GM18526 (cell line): Measurements from ENCODE around the gene TSEN34.

Experiments
- POLR2A ChIP-seq: IDR thresholded peaks from 3 replicates; pipeline ENCODE4 v1.6.1; 2011; ENCODE audit not compliant: insufficient read length; ENCODE audit errors: extremely low read depth

TSEN34 gene

DNA sequence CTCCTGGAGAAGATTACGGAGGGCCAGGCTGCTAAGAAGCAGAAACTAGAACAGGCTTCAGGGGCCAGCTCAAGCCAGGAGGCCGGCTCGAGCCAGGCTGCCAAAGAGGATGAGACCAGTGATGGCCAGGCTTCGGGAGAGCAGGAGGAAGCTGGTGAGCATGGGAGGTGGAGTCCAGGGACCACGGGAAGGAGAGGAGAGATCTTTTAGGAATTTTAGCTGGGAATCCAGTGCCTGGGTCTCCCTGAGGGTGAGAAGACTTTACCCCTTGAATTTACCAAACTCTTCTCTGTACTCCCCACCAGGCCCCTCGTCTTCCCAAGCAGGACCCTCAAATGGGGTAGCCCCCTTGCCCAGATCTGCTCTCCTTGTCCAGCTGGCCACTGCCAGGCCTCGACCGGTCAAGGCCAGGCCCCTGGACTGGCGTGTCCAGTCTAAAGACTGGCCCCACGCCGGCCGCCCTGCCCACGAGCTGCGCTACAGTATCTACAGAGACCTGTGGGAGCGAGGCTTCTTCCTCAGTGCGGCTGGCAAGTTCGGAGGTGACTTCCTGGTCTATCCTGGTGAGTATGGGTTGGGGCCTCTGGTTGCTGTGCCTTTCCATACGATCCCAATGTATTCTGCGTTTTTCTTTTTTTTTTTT, 824 bp downstream of the TSEN34 start:
- no peak for TF ChIP-seq POLR2A

- no peak for TF ChIP-seq POLR2A
These were observed 1.9 kb downstream of the TSEN34 start for GRCh38 chr19:54193011-54193410.

DNA sequence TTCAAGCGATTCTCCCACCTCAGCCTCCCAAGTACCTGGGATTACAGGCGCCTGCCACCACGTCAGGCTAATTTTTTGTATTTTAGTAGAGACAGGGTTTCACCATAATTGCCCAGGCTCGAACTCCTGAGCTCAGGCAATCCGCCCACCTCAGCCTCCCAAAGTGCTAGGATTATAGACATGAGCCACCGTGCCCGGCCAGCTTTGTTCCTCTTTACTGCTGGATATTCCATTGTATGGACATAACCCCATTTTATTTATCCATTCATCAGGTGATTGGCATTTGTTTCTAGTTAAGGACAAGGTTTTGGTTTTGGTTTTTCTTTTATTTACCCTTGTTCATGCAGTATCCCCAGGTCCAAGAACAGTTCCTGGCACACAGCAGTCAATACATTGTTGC, 5.4 kb downstream of the TSEN34 start:
- no peak for TF ChIP-seq POLR2A

- TF ChIP-seq POLR2A = no peak
These were observed 6.0 kb downstream of the TSEN34 start for GRCh38 chr19:54197121-54197520.

DNA sequence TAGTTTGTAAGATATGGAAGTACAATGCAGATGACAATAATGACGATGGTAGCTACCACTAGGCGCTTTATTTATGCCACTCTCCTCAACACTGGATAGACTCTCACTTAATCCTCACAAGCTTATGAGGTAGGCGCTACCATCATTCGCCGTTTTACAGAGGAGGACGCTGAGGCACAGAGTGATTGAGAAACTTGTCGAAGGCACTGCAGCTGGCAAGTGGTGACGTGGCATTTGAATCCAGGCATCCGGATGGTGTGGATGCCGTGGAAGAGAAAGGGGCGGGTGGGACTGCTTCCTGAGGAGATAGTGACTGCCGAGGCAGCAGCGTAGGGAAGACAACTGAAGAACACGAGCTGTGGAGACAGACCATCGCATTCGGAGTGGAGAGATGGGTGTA, 8.3 kb downstream of the TSEN34 start:
- TF ChIP-seq POLR2A = no peak

- no peak for TF ChIP-seq POLR2A
These were observed 10.1 kb downstream of the TSEN34 start for GRCh38 chr19:54201172-54201701.

DNA sequence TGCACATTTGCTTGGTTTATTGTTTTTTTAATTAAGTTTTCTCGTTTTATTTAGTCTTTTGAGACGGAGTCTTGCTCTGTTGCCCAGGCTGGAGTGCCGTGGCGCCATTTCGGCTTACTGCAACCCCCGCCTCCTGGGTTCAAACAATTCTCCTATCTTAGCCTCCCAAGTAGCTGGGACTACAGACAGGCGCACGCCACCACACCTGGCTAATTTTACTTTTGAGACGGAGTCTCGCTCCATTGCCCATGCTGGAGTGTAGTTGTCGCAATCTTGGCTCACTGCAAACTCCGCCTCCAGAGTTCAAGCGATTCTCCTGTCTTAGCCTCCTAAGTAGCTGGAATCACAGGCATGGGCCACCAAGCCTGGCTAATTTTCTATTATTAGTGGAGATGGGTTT, 10.9 kb downstream of the TSEN34 start:
- TF ChIP-seq POLR2A = no peak

- no peak for TF ChIP-seq POLR2A
These were observed 12.1 kb downstream of the TSEN34 start for GRCh38 chr19:54203151-54203611.

GRCh38 chr19:54204767-54205468, 13.8 kb downstream of the TSEN34 start:
- no peak for TF ChIP-seq POLR2A

GRCh38 chr19:54206030-54206830, 15.1 kb downstream of the TSEN34 start:
- no peak for TF ChIP-seq POLR2A

- no peak for TF ChIP-seq POLR2A
These were observed 15.7 kb downstream of the TSEN34 start for GRCh38 chr19:54206831-54207177.

DNA sequence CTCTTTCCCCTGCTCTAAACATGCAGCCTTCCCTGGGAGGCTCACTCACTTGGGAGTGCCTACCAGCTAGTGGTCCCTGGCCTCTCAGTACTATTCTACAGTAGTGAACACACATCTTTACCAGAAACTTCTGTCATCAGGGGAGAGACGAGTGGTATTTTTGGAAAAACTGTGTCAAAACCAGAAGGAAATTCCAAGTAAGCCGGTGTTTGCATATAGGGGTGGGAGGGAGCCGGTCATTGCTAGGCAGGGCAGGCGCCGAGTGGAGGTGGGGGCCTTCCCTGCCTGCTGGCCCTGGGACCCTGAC, 16.5 kb downstream of the TSEN34 start:
- TF ChIP-seq POLR2A = no peak

DNA sequence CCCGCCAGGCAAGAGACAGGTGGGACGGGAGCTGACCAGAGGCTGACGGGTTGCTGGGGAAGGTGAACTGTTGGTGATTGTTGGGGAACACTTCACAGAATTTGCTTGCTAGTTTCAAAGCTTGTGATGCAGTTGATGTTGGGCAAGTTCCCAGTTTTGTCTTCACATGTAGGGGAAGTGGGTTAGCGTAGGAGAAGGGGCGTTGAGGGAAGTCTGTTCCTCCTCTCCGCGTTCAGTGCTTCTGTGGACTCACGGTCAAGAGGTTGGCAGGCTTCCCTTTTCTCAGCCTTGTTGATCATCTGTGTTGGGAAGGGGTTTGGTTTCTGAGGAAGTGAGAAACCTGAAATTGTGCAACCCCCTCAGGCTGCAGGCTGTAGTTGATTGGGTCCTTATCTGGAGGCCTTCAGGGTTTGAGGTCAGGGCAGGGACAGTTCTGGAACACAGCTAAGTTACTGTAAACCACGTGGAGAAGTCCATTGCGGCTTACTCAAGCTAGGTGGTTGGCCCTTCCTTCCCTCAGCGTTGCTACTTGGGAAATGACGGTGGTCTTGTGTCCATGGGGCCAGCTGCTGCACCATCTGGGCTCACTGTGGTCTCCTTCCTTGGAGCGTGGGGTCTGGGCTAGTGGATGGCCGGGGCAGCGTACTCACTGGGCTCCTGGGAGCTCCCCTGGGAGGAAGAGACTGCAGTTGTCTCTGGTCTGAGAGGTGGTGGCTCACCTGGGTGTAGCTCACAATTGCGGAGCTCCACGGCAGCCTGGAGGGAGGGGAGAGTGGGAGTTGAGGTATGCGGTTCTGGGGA, 17.1 kb downstream of the TSEN34 start:
- peak; percentile 54 for TF ChIP-seq POLR2A

DNA sequence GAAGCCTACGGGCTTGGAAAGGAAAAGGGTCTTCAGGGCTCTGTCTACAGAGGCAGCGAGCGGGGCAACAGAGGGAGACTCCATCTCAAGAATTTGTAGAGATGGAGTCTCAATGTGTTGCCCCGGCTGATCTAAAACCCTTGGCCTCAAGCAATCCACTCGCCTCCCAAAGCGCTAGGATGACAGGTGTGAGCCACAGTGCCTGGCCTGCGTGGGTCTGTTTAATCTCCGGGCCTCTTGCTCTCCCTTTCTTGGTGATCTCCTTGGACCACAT, 17.6 kb downstream of the TSEN34 start:
- TF ChIP-seq POLR2A = no peak

DNA sequence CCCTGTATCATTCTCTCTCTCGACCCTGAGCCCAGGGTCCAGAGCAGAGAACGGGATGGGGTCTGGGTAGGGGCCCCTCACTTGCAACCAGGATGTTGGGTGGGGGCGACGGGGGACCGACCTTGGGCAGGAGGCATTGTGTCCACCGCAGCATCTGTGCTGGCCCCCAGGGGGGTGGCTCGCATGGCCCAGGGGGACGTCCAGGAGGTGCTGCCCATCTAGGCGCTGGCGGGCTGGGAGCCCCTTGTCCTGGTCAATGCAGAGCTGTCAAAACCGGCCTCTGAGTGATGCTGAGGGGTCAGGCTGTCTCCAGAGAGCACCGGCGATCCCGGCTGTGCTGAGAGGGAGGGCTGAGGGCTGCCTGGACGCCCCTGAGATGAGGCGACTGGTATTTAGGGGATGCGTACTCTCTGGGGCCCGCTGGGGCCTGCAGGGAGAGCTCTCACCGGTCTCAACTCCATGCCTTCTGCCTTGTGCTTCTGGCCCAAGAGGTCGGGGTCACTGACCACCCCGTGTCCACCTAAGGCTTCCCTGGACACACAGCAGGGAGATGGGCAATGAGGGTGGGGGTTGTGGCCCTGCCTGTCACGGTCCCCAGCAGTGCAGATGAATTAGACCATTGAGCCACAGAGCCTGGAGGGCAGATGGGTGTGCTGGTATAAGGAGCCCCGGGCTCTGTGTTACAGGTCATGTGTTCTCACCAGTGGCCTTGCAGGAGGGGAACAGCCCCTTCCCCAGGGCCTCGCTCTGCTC, 18.1 kb downstream of the TSEN34 start:
- peak; percentile 25 for TF ChIP-seq POLR2A
